Stimulated activated CD4-positive, alpha-beta T cell treated with anti-CD3 and anti-CD28 coated beads, TNF-alpha, amount 100 ng/mL, for 1 hour (primary cell): Measurements from ENCODE around the gene THAP7.

Experiments
- DNase-seq, 3 donors: peaks; one replicate each; pipeline ENCODE4 v3.0.0-alpha.2; 2020; ENCODE audit warnings: low read depth in 3 of 3, low spot score in 1 of 3

The THAP7 gene

GRCh38 chr22:20994128-20994901 lies 7.6 kb downstream of the THAP7 start:
- no peak for DNase-seq

- DNase-seq: no peak
Measured at GRCh38 chr22:20993304-20994127, 8.4 kb downstream of the THAP7 start.

- no peak for DNase-seq
Measured at GRCh38 chr22:20992456-20993303, 9.2 kb downstream of the THAP7 start.

GRCh38 chr22:20992056-20992442 lies 9.9 kb downstream of the THAP7 start:
- no peak for DNase-seq

- no peak for DNase-seq
Measured at GRCh38 chr22:20991252-20992055, 10.5 kb downstream of the THAP7 start.

GRCh38 chr22:20990184-20991180 lies 11.4 kb downstream of the THAP7 start:
- no peak for DNase-seq

GRCh38 chr22:20989323-20990138 lies 12.4 kb downstream of the THAP7 start:
- no peak for DNase-seq

GRCh38 chr22:20988573-20989322 lies 13.2 kb downstream of the THAP7 start:
- no peak for DNase-seq

GRCh38 chr22:20987375-20987774 lies 14.5 kb downstream of the THAP7 start:
- DNase-seq: no peak

GRCh38 chr22:20986365-20986764 lies 15.6 kb downstream of the THAP7 start:
- DNase-seq: no peak

GRCh38 chr22:20985720-20986119 lies 16.2 kb downstream of the THAP7 start:
- DNase-seq: no peak

- no peak for DNase-seq
Measured at GRCh38 chr22:20983081-20983771, 18.7 kb downstream of the THAP7 start.

GRCh38 chr22:20982563-20982882 lies 19.4 kb downstream of the THAP7 start:
- no peak for DNase-seq

GRCh38 chr22:20981787-20982562 lies 19.9 kb downstream of the THAP7 start, which contains the start of gene LZTR1:
LZTR1 (plus strand) TSS chr22:20982297; CDS start chr22:20982372, 75 bp downstream.
- DNase-seq: peak in 2 of 3 donors; percentile 25 to 59

- no peak for DNase-seq
Measured at GRCh38 chr22:20980938-20981722, 20.8 kb downstream of the THAP7 start.

GRCh38 chr22:20980523-20980922 lies 21.4 kb downstream of the THAP7 start:
- no peak for DNase-seq
